ENCODE results near the gene LMF1. TPM values are rescaled to one million over a fixed set of nuclear protein-coding genes. Genes with fewer than 3 reads are reported as not detected.

Gene LMF1
- total and polyA plus RNA-seq, 12 donors, result 5.1 to 15.4 (median 7.6) TPM

DNA sequence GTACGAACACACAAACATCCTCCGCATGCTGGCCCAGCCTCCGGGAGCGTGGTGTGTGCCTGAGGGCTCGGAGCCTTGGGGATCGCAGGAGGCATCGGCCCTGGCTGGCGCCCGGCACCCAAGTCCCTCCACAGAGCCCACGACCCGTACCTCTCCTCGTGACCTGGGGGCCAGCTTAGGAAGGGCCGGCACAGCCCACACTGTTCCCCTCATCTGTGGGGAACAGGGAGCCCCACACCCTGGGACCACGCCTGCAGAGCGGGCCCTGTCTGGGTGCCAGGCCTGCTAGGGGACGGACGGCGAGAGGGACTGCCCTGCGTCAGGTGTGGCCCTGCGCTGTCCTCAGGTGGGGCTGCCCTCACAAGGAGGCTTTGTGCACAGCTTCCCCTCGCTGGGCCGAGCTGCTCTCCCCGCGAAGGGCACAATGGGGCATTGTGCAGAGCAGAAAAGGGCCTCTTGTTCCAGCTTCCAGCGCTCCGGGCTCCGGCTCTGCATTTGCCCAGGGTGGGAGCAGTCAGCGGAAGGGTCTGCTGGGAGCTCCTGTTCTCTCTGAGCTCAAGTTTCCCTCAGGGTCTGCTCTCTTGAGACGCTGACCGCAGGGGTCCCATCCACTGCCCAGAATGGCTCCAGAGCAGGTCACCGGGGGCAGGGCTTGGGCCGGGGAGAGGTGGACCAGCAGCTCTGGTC lies 1.7 kb upstream of the LMF1 start:
- TF ChIP-seq, protein P1, sequence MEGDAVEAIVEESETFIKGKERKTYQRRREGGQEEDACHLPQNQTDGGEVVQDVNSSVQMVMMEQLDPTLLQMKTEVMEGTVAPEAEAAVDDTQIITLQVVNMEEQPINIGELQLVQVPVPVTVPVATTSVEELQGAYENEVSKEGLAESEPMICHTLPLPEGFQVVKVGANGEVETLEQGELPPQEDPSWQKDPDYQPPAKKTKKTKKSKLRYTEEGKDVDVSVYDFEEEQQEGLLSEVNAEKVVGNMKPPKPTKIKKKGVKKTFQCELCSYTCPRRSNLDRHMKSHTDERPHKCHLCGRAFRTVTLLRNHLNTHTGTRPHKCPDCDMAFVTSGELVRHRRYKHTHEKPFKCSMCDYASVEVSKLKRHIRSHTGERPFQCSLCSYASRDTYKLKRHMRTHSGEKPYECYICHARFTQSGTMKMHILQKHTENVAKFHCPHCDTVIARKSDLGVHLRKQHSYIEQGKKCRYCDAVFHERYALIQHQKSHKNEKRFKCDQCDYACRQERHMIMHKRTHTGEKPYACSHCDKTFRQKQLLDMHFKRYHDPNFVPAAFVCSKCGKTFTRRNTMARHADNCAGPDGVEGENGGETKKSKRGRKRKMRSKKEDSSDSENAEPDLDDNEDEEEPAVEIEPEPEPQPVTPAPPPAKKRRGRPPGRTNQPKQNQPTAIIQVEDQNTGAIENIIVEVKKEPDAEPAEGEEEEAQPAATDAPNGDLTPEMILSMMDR (IDR thresholded peaks at IDR 0.05), result no peak
- intact Hi-C loops (cut with DNase I), result no loop called here
- 85 to 88% methylated on average over 32 of the region's 32 CpGs for WGBS, 2 donors

DNA sequence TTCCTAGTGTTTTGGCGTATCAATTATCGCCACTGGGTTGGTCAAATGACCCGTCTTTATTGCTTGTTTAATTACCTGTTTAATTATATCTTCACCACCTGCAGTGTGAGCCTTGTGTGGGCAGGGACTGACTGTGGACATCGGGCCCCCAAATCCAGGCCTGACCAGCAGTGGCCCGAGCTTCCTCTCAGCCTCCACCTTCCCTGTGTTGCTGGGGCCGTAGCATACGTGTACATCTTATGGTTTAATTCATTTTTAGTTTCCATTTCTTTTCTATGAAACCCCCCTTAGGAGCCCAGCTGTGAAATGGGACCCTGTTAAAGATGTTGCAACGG lies 1.2 kb upstream of the LMF1 start:
- WGBS, 2 donors, result 85 to 92% methylated on average over 8 of the region's 8 CpGs
- no peaks in the 10 kb centered on the region for H3K27me3 ChIP-seq

More for the DNA sequence above, 1.7 kb upstream of the LMF1 start:
- Histone ChIP-seq H3K9me3 (peaks cover 0 to 4% (median 0%) of the 10 kb centered on the region in 11 donors), H3K27ac (no peak overlapping the region), H3K4me1 (peaks cover 9 to 39% (median 21%) of the 10 kb centered on the region in 9 donors), H3K4me3 (no peak overlapping the region), H3K36me3 (peaks cover 0 to 9% (median 0%) of the 10 kb centered on the region in 9 donors), H3K27me3 (no peaks in the 10 kb centered on the region)
- DNase-seq (no peak), ATAC-seq (no peak)

DNA sequence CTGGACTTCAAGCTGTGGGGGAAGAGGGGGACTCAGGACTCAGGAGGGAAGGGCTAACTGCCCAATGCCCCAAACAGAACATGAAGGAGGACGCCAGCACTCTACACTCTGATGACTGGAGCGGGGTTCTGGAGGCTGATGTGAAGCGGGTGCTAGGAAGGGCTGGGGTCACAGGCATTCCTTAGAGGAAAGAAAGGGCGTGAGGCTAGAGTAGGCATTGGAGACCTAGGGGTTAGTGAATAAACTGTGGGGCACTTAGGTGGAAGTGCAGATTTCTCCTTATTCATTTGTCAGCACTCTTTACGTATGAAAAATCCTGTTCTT lies 760 bp upstream of the LMF1 start:
- H3K27ac ChIP-seq, result peak overlapping the region in 2 of 10 donors; percentile 17 to 77
- TF ChIP-seq, protein P1 (IDR thresholded peaks at IDR 0.05), result no peak
- DNase-seq (no peak), ATAC-seq (no peak)
- WGBS, 2 donors, result 95 to 99% methylated on average over 5 of the region's 5 CpGs
- no peak overlapping the region for H3K4me3 ChIP-seq
- H3K27me3 ChIP-seq, result no peaks in the 10 kb centered on the region
- H3K36me3 ChIP-seq, result peaks cover 0 to 18% (median 0%) of the 10 kb centered on the region in 9 donors
- H3K4me1 ChIP-seq, result peaks cover 9 to 34% (median 21%) of the 10 kb centered on the region in 9 donors
- peaks cover 0 to 4% (median 0%) of the 10 kb centered on the region in 11 donors for H3K9me3 ChIP-seq
- intact Hi-C loops (cut with DNase I), result no loop called here

More for the DNA sequence above, 1.2 kb upstream of the LMF1 start:
- H3K4me1 ChIP-seq, result peaks cover 9 to 35% (median 21%) of the 10 kb centered on the region in 9 donors
- H3K36me3 ChIP-seq, result peaks cover 0 to 14% (median 0%) of the 10 kb centered on the region in 9 donors
- no peak overlapping the region for H3K27ac ChIP-seq
- TF ChIP-seq, protein P1 (IDR thresholded peaks at IDR 0.05), result no peak
- peaks cover 0 to 4% (median 0%) of the 10 kb centered on the region in 11 donors for H3K9me3 ChIP-seq
- intact Hi-C loops (cut with DNase I), result no loop called here
- H3K4me3 ChIP-seq, result no peak overlapping the region
- DNase-seq, result no peak
- no peak for ATAC-seq

DNA sequence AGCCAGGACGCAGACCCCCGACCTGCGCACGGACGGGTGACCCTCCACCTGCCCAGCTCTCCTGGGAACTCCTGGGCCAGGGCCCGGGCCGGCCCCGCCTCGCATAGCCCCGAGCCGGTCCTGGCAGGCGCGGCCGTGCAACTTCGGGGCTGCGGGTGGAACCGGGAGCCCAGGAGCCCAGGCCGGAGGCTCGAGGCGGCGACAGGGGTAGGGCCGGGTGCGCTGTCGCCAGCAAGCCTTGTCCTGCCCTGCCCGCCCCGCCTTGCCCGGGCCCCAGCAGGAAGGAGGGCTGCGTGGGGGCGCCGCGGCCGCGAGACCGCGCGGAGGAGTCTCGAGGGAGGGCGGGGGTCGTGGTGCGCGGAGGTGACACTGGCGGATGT lies 408 bp downstream of the LMF1 start:
- peaks cover 0 to 8% (median 0%) of the 10 kb centered on the region in 11 donors for H3K9me3 ChIP-seq
- WGBS, 2 donors, result 1% methylated on average over 41 to 42 of the region's 42 CpGs
- peaks cover 0 to 28% (median 0%) of the 10 kb centered on the region in 9 donors for H3K36me3 ChIP-seq
- no peaks in the 10 kb centered on the region for H3K27me3 ChIP-seq
- intact Hi-C loops (cut with DNase I), result no loop called here
- ATAC-seq (peak in 5 of 8 donors; percentile 18 to 62 (median 25)), DNase-seq (no peak)
- TF ChIP-seq, protein P1 (IDR thresholded peaks at IDR 0.05), result no peak
- H3K27ac ChIP-seq, result peak overlapping the region; percentile 51 to 95 (median 83)
- H3K4me1 ChIP-seq, result peaks cover 9 to 34% (median 21%) of the 10 kb centered on the region in 9 donors
- peak overlapping the region; percentile 65 to 99 (median 92) for H3K4me3 ChIP-seq

All from heart right ventricle (tissue), 16 donors.